Measurements from ENCODE around the gene NT5DC1.

GRCh38 chr6:116229287-116229913 is 128.7 kb downstream of the NT5DC1 start:
- no peak for TF ChIP-seq CTCF (IDR thresholded peaks at IDR 0.05; ENCODE audit: low read length)
- TF ChIP-seq EZH2phosphoT487 (IDR thresholded peaks at IDR 0.05; ENCODE audit: low read length), result no peak
